Measurements from ENCODE around the gene LAMC3. TPM values are rescaled to one million over a fixed set of nuclear protein-coding genes. Genes with fewer than 3 reads are reported as not detected.

Gene LAMC3
- total RNA-seq, 1 donor: under 0.01 TPM

- no peak for DNase-seq (ENCODE audit: low read depth in 2 of 3, low spot score in 2 of 3)
These were observed 56.6 kb downstream of the LAMC3 start for GRCh38 chr9:131065599-131065998.

DNA sequence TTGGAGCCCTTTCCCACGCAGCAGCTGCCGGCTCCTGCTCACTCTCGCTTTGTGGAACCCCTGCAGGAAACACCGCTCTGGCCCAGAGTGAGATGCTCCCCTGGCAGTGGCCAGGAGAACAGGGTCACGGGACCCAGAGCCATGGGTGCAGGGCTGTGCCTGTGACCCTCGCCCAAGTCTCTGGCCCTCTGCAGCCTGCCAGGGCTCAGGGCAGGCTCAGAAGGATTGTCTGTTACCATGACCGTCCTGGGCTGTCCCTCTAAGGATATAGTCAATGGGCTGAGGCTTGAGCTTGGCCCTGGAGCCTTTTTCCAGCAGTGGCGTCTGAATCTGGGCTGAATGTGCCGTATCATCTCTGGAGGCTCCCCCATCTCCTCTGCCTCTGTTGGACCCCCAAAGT lies 58.7 kb downstream of the LAMC3 start:
- no peak for DNase-seq (ENCODE audit: low read depth in 2 of 3, low spot score in 2 of 3)

DNA sequence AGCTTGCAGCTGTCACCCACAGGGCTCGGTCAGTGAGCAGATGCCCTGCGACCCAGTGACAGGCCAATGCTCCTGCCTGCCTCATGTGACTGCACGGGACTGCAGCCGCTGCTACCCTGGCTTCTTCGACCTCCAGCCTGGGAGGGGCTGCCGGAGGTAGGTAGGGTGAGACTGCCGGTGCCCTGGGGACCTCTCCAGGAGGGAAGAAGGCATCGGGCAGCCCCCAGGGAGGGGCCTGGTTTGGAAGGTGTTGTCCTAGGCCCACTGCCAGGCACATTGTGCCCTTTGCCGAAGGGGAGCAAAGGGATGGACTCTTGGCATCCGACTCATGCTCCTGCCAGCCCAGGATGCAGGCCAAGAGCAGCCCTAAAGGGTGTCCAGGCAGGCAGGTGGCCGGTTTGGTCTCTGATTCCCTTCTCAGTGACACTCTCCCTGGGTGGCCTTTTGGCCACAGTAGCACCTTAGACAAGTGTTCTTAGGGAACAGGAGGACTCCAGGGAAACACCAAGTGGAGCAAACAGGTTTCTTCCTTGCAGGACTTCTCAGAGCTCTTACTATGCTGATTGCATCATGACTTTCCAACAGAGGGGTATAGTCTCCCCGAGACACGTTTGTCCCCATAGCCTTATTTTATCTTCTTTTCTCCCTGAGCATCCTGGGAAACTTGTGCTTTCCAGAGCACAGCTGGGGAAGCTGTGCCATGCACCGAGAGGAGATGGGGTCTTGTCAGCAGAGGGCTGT lies 59.3 kb downstream of the LAMC3 start:
- DNase-seq (ENCODE audit: low read depth in 2 of 3, low spot score in 2 of 3): no peak

DNA sequence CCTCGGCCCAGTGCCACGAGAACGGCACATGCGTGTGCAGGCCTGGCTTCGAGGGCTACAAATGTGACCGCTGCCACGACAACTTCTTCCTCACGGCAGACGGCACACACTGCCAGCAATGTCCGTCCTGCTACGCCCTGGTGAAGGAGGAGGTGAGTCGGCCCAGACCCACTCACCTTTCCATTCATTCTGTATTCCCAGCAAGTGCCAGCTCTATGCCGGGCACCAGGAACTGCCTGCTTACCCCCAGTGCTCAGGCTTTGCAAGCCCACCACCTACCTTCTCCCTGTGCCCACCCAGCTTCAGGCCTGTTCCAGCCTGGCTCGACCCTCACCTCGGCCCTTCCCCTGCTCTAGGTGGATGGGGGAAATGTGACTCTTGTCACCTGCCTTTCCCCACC lies 60.7 kb downstream of the LAMC3 start:
- DNase-seq (ENCODE audit: low read depth in 2 of 3, low spot score in 2 of 3): no peak

- no peak for DNase-seq (ENCODE audit: low read depth in 2 of 3, low spot score in 2 of 3)
These were observed 63.3 kb downstream of the LAMC3 start for GRCh38 chr9:131072107-131072870.

- no peak for DNase-seq (ENCODE audit: low read depth in 2 of 3, low spot score in 2 of 3)
These were observed 63.9 kb downstream of the LAMC3 start for GRCh38 chr9:131072871-131073237.

DNA sequence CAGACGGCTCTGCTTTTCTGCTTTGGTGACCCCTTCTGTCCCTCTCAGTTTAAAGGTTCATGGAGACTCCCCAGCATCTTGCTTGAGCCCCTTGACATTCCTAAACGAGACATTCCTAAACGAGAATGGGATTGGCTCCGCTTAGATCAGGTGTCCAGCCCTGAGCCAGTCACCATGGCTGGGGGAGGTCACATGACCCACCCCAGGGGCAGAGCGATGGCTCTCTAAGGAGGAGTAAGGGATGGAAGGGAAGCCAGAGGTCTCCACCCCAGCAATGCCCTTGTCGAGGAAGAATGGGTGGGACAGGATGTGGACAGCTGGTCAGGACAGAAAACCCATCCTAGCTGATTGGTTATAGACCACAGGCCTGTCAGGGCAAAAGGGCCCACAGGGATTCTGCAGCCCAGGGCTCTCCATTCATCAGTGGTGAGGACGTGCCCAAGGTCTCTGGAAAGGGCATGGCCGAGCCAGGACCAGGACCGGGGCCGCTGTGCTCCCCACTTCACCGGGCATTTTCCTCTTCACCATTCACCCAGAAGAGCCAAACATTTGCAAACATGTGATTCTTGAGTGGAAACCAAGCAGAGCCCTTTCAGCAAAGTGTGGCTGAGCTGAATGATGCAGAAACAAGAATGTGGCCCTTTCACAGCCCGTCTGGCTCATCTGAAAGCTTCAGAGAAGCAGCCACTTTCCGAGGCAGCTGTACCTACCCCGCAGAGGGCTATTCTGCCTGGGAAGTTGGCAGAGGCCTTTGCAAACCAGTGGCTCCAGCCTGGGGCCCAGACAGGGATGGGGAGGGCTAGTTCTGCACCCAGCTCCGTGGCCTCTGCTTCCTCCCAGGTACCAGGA lies 67.6 kb downstream of the LAMC3 start:
- DNase-seq (ENCODE audit: low read depth in 2 of 3, low spot score in 2 of 3): no peak

GRCh38 chr9:131078427-131079366 lies 69.7 kb downstream of the LAMC3 start:
- DNase-seq (ENCODE audit: low read depth in 2 of 3, low spot score in 2 of 3): no peak

DNA sequence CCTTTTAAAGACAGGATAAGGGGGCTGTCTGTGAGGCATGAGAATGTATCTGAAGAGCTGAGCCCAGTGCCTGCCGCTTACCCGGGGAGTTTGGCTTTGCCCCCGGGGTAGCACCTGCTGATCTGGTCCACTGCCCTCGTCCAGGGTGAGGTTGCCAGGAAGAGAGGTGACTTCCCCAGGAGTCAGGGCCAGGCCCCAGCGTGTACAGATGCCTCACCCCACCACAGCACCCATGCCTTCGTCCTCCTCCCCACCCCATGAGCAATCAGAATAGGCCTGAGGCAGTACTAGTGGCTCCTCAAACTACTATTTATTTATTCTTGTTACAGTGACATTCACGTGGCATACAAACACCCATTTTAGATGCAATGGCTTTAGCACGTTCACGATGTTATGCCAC lies 71.6 kb downstream of the LAMC3 start:
- no peak for DNase-seq (ENCODE audit: low read depth in 2 of 3, low spot score in 2 of 3)

DNA sequence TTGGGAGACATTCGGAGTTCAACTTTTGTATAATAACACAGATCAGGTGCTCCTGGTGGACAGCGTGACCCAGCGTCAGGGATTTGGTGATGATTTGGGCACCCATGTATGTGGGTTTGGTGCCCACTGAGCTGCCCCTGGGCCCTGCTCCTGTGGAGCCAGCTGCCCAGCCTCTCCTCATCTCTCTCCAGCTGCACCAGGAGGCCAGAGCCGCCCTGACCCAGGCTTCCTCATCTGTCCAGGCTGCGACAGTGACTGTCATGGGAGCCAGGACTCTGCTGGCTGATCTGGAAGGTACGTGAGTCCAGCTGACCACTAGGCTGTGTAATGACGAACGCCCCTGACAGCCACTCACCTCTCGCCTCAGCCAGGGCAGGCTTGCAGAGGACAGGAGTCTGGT lies 72.9 kb downstream of the LAMC3 start:
- DNase-seq (ENCODE audit: low read depth in 2 of 3, low spot score in 2 of 3): no peak

DNA sequence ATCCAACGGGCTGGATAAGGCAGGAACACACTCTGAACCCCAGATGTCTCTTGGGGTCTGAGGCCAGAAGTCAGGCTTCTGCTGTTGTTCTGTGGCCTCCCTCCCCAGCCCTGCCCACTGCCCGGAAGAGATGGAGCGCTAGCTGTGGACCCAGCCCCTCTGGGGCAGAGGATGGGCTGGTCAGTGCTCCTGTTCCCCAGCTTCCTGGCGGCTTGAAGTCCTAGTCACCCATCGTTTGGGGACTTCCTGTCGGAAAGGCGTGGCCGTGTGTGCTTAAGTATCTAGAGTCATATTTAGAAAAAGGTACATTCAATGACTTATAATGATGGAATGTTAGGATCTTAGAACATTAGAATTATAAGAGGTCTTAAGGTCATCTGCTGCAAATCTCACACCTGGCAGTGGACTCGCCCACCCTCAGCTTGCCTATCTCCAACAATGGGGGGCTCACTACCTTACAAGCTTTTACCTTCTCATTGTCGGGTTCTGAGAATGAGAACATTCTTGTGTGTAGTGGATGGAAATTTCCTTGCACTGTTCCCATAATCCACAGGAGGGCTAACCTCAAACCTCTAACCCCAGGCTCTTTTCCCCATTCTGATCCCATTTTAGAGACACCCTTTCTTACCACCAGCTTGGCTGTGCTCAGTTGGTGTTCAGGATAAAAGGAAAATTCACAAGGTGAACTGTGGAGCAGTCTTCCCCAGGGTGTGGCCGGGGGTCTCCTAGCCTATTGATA lies 74.0 kb downstream of the LAMC3 start:
- DNase-seq (ENCODE audit: low read depth in 2 of 3, low spot score in 2 of 3): no peak

- no peak for DNase-seq (ENCODE audit: low read depth in 2 of 3, low spot score in 2 of 3)
These were observed 75.8 kb downstream of the LAMC3 start for GRCh38 chr9:131084661-131085369.

DNA sequence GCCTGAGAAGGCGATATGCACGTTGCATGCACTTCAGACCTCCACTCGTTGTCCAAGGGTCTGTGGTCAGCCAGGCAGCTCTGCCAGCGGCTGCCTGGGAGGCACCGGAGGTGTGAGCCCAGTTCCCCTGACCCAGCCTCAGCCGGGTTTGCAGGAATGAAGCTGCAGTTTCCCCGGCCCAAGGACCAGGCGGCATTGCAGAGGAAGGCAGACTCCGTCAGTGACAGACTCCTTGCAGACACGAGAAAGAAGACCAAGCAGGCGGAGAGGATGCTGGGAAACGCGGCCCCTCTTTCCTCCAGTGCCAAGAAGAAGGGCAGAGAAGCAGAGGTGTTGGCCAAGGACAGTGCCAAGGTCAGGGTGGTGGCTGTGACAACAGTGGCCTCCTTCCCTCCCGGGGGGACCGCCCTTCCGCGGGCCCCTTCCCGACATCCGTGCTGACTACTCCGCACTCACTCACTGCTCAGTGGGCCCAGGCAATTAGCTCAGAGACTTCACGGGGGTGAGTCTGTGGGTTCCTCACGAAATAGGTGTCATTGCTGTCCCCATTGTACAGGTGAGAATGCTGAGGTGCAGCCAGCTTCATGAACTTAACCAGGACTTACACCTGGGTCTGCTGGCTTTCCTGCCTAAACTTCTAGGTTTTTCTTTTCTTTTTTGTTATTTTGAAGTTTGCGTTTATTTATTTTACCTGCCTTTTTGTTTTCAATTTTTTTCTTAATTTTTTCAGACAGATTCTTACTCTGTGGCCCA lies 76.6 kb downstream of the LAMC3 start:
- no peak for DNase-seq (ENCODE audit: low read depth in 2 of 3, low spot score in 2 of 3)

- DNase-seq (ENCODE audit: low read depth in 2 of 3, low spot score in 2 of 3): no peak
These were observed 78.5 kb downstream of the LAMC3 start for GRCh38 chr9:131087354-131087893.

DNA sequence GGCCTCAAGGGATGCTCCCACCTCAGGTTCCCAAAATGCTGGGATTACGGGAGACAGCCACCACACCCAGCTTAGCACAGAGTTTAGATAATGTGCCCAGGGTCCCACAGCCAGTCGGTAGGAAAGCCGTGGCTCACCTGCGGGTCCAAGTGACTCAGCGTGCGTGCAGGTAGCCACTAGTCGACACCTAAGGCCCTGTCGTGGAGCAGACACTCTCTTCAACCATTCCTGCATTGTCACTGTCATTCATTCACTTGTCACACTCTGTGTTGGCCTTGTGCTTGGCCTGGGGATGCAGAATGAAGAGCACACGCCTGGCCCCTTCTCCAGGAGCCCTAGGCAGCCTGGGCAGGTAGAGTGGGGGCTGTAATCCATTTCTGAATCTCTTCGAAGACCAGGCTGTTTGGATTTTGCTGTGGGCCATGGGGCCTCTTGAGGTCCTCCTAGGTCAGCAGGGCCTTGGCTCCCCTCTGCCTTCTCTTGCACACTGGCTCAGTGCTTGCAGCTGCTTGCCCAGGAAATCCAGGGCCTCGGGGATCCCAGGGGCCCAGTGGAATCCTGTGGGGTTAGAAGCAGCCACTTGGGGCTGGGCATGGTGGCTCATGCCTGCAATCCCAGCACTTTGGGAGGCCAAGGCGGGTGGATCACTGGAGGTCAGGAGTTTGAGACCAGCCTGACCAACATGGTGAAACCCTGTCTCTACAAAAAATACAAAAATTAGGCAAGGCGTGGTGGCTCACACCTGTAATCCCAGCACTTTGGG lies 81.2 kb downstream of the LAMC3 start:
- DNase-seq (ENCODE audit: low read depth in 2 of 3, low spot score in 2 of 3): no peak

- no peak for DNase-seq (ENCODE audit: low read depth in 2 of 3, low spot score in 2 of 3)
These were observed 82.5 kb downstream of the LAMC3 start for GRCh38 chr9:131091352-131091992.

DNA sequence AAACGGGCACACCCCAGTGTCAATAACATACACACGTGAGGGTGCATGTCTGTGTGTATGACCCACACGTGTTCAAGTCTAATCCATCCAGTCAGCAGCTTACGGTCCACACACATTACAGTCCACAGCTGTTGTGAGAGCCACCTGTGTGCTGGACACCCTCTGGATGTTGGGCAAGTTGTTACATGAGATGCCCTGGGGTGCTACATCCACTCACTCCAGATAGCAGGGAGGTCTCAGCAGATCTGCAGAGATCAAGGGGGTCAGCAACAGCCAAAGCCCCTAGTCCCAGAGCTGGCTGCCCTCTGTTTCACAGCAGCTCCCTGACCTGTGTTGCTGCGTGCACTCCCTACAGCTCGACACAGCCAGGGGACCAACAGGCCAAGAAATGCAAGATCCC lies 83.1 kb downstream of the LAMC3 start:
- DNase-seq (ENCODE audit: low read depth in 2 of 3, low spot score in 2 of 3): no peak
